GM21825 (cell line): Measurements from ENCODE around the gene BAZ2B.
"Not testable (repeated sequence)": the region's sequence is repeated elsewhere in the genome, so short reads cannot be mapped to it uniquely, and the experiment has no call there.

Source experiments
- ATAC-seq: cut with Tn5 transposase; IDR thresholded peaks from one replicate; pipeline ENCODE4 v1.9.1; 2021; ENCODE audit warnings: mild to moderate bottlenecking, moderate library complexity; ENCODE audit not compliant: unreplicated experiment

BAZ2B gene

DNA sequence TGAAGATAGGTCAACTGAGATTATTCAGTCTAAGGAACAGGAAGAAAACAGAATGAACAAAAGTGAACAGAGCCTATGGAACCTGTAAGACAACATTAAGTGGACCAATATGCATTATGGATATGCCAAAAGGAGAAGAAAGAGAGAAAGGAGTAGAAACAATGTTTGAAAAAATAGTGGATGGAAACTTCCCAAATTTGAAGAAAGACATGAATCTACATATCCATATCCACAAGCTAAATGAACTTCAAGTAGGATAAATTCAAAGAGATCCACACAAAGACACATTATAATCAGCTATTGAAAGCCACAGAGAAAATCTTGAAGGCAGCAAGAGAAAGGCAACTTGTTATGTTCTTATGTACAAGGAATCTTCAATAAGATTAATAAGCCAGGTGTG lies 74.2 kb downstream of the BAZ2B start:
- ATAC-seq, result no peak

DNA sequence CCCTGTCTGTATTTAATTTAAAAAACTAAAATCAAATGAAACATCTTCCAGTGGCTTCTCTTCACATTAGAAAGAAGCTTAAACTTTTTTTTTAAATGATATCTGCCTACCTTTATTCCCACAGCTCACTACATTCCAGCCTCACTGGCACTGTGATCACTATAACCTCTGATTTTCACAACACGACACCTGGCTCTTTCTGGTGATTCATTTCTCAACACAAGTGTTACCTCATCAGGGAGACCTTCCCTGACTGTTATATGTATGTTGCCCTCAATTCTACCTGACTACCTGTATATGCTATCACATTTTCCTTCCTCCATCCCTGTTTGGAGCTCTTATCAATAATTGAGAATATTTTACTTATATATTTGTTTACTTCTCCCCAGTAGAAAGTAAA lies 76.6 kb downstream of the BAZ2B start:
- ATAC-seq, result no peak

DNA sequence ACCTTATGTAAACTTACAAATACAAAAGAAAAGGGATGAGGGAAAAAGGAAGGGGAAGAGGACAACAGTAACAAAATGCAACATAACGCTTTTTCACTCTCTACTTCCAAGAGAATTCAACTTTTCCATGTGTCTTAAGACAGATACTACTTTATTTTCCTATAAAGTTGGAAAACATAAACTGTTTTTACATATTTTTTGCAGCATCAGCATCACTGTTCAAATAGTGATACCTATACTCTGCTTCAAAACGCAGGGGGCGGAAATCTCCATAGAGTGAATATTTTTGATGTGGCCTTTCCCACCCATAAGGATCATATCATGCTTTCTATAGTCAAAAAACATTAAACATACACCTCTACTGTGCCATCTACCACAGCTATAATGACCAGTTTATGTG lies 77.5 kb downstream of the BAZ2B start:
- ATAC-seq, result no peak

DNA sequence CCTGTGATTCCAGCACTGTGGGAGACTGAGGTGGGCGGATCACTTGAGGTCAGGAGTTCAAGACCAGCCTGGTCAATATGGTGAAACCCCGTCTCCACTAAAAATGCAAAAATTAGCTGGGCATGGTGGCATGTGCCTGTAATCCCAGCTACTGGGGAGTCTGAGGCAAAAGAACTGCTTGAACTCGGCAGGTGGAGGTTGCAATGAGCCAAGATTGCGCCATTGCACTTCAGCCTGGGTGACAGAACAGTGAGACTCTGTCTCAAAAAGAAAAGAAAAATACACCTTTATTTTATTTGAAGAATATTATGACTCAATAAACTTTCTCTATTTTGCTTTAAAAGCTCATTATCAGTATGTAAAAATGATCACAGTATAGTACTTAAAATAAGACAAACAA lies 81.1 kb downstream of the BAZ2B start:
- ATAC-seq, result not testable (repeated sequence)

DNA sequence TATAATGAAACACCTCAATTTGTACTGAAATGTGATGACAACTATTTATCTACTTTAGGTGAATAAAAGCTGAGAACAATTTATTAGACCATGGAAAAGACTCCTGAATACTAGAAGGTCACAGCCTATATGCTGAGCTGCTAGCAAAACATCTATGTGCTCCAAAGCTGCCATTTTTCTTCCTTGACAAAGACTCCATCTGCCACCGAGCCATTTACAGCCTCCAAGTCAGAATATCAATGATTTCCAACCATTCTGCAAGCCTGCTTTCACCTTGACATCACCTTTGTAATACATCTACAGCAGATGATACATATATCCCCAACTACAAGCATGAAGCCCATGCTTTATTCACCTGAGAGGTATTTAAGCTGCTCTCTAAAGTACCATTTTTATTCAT lies 84.9 kb downstream of the BAZ2B start:
- no peak for ATAC-seq

DNA sequence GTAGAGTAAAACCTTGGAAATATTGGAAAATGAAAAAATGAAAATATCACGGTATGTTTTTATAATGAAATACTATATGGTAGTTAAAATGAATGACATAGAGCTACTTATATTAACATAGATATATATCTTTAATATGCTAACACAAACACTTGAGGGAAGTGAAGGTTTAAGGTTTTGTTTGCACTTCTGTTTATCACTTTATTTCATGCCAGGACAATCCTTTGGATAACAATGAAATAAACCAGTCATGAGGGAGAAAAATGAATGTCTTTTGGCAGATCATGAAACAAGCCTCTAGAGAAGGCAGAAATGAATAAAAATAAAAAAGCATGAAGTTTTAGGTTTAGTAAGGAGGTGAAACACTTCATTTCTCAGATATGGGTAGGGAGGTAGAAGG lies 89.9 kb downstream of the BAZ2B start:
- no peak for ATAC-seq

DNA sequence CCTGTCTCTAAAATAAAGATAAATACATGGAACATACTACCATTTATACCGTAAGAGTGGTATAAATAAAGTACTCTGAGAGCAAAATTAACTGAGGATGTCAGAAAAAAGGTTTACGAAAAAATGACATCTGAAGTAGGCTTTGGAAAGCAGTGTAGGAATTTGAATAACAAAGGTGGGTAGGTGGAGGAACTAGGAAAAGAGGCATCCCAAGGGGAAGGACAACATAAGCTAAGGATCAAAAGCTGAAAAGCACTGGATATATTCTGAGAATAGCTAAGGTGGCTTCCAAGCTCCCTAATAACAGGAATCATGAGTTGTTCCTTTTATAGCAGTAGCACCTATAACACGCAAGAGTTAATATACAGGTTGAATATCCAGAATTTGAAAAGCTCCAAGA lies 91.3 kb downstream of the BAZ2B start:
- no peak for ATAC-seq

DNA sequence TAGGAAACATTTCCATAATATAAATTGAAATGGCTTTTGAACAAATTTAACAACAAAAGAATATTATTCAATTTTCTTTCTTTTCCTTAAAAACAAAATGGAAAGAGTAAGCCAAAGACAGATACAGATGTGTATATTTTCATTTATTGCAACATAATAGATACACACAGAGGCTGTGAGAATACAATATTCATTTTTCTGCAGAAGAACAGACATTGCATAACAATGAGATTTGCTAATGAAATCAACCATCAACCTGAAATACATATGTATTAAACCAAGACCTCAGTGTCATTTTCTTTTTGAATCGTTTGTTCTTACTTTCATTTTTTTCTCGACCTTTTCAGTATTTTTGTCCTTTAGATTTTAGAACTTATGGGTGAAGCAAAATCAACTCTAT lies 95.1 kb downstream of the BAZ2B start:
- ATAC-seq, result no peak

DNA sequence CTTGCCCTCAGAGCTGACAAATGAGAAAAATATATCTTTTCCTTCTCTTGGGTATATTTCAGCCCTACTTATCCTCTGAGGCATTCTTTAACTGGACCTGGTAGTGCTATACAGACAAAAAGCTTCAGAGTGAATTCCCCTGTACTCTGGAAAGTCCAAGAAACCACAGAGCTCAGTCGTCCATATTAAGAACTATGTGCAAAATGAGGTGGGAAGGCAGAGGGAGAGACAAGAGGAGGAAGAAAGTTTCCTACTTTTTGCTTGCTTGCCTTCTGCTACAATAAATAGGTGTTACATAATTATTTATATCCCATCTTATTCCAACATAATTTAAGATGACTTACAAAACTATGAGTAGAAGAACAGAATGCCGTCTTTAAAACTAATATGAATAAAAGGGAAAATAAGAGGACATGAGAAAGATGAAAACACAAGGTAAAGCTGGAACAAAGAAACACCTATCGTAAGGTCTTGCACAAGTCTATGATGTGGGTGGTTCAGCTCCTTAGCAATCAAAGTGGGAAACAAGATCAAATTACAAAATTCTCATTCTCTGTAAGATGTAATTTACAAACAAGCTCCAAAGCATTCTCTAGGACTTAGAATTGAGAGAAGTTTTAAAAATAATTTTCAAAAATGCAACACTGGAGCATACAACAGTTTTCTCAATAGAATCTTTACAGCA lies 97.9 kb downstream of the BAZ2B start:
- ATAC-seq, result no peak

DNA sequence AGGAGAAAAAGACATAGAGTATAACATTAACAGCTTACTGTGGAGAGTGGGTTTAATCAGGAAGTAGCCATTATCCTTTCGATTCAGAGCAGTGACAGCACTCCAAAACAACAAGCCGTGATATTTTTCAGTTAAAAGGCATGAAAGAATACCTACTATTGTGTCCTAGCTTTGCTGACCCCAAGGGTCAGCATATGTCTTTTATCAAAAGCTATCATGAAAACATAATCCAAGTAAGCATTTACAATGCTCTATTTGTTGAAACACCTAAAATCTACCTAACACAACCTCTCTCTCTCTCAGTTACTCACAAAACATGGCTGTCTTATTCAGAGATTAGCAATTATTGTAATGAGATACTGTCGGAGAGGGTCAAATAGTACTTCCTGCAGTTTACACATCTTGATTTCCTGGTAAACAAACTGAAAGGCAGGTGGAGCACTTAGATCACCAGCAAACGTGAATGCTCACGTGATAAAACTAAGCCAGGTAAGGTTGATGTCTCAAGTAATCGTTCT lies 100.0 kb downstream of the BAZ2B start:
- peak; percentile 83 for ATAC-seq

DNA sequence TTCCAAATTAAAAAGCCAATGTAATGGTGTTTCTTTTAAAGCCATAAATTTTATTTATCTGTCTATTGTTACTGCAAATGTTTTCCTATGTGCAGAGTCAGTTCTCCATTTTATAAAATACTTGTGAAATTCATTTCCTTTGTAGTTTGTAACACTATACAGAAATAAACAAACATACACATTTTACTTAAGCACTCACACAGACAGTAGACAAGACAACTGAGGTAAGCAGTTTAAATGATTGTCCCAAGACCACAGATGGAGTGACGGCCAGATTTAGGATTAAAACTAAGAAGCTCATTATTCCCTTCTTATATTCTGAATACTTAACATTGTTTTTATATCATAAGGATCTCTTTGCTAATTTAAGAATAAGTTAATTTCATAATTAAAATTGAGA lies 100.9 kb downstream of the BAZ2B start:
- no peak for ATAC-seq

DNA sequence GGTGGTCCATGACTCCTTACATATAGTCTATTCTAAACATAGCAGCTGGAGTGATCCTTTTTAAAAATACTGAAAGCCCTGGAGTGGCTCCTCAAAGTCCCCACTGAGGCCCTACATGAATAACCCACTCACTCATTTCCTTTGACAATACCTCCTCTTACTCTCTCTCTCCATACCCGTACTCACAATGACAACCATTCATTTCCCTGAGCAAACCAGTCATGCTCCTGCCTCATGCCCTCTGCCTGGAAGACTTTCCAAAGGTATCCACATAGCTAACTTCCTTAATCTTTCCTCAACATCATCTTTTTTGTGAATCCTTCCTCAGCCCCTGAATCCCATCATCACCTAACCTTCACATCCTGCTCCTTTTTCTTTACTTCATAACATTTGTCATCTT lies 102.6 kb downstream of the BAZ2B start:
- ATAC-seq, result no peak

DNA sequence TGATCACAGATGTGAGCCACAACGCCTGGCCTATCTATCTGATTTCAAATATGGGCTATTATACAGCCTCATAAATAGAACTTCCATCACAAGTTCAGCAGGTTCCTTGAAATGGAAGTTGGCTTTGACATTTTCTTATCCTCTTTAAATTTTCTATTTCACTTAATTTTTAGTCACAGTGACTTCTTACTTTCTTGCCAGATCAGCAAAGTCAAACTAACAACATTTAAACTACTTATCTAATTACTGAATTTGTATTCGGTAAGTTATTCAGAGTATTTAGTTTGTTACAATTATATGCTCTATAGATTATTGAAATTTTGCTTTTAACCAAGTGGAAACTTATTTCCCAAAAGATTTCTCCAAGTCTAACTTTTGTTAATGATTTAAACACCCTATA lies 108.2 kb downstream of the BAZ2B start:
- no peak for ATAC-seq

DNA sequence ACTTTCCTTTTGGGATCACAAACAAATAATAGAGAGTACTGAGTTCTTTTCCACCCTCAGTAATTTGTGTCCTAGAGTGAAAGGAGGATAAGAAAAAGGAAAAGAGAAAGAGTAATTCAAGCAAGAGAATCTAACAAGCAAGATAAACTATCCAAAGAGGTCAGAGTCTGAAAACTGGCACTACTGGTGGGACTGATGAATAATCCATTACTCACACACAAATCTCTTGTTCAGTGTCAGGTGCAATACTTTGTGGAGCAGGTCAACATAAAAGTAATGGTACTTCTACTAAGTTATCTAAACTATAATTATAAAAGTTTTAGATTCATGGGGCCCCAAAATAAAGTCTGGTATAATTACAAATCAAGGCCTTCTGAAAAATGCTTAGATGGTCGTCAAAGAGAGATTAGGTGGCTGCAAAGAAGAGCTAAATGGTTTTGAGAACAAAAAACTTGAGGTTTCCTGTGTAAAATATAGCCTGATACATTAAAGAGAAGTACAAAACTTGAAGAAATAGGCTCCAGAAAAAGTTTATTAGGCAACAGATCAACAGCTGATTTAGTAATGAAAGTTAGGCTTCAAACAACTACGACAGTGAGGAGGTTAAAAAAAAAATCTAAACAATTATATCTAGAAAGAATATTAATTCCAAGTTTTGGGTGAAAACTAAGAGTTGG lies 109.4 kb downstream of the BAZ2B start:
- no peak for ATAC-seq

DNA sequence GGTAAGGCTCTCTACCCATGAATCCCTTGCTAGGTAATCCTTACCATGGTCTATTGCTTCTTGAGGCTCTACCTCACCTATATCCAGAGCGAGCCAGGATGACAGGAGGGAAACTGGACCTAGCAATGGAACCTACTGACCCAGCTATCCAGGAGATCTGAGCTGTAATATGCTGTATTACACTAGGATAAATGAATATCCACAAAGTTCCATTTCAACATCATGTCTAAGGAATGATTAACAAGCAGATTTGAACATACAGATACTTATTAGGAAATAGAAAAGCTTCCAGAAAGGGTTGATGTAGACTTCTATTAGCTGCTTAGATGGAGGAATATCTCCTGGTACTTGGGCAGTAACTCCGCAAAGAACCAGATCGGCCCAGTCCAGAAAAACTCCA lies 110.1 kb downstream of the BAZ2B start:
- ATAC-seq, result no peak

DNA sequence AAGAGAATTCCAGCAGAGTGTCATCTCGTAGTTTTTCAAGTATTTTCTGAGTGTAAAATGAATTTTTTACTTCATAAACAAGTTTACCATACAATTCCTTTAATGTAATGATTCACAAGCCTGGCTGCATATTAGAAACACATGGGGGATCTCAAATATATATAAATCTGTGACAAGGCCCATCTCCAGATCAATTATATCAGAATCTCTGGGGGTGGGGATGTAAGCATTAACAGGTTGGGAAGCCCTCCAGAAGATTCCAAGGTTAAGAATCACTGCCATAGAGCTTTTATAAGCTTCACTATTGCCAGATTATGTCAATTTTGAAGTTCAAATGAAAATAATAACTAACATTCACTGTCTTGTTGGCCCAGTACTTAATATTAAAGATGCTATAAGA lies 111.2 kb downstream of the BAZ2B start:
- ATAC-seq, result no peak

DNA sequence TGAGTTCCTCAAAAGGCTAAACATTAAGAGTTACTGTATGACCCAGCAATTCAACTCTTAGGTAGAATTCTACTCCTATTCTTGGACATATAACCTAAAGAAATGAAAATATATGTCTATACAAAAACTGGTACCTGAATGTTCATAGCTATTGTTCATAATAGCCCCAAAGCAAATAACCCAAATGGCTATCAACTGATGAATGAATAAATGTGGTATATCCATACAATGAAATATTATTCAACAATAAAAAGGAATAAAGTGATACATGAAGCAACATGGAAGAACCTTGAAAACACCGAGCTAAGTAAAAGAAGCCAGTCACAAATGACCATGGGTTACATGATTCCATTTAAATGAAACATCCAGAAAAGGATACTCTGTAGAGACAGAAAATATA lies 114.6 kb downstream of the BAZ2B start:
- no peak for ATAC-seq

DNA sequence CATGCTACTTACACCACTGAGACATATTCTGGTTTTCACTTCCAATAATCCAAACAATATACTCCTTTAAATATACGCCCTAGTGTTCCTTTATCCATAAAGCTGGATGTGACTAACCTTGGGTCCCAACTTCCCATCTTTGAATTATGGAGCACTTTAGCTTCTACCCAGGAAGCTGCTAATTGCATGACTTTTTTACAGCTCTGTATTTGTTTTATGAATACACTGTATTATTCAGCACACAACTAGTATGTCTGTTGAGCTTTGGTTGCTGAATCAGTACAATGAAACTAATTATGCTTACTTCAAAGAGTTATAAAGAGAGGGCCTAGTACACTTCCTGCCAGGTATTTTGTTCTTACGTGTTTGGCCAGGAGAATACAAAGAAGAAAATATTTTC lies 118.5 kb downstream of the BAZ2B start:
- no peak for ATAC-seq

DNA sequence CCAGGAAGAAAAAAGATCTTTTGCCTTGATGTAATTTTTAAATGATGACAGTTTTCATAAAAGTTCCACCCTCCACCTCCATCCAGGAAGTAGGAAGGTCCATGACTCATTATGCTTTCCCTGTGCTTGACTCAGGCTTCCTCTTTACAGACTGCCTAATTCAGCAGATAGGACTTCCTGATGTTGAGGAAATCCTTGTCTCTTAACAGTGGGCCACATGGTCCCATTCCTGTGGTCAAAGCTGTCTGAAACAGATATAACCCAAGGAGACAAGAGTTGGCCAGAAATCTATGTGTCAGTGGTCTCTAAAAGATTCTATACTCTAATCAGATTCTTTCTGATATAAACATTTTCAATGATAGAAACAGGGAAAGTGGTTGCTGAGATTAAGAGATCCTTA lies 119.1 kb downstream of the BAZ2B start:
- no peak for ATAC-seq

DNA sequence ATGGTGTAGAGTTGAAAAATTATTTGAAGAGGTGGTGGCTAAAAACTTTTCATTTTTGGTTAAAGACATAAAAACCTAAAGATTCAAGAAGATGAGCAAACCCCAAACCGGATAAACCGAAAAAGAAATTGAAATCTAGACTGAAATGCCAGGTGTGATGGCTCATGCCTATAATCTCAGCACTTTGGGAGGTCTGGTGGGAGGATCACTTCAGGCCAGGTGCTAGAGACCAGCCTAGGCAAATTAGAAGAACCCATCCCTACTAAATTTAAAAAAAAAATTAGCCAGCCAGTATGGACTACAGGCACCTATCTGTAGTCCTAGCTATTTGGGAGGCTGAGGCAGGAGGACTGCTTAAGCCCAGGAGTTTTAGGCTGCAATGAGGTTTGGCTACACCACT lies 126.9 kb downstream of the BAZ2B start:
- ATAC-seq, result no peak

DNA sequence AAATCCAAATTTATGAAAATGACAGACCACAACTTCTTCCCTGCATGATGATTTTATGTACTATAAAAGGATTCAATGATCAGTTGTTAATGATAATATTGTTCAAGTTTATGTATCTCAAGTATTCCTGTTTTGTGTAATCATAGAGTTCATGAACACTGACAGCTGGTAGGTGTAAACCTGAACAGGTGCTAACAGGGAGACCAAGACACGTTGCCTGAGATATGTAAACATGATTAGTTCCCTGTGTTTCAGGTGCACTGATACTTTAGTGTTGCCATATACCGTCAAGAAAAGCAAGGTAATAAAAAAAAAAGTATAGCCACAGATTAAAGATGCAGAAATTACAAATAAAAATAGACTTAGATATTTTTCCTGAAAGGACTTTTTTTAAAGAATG lies 131.8 kb downstream of the BAZ2B start:
- no peak for ATAC-seq

DNA sequence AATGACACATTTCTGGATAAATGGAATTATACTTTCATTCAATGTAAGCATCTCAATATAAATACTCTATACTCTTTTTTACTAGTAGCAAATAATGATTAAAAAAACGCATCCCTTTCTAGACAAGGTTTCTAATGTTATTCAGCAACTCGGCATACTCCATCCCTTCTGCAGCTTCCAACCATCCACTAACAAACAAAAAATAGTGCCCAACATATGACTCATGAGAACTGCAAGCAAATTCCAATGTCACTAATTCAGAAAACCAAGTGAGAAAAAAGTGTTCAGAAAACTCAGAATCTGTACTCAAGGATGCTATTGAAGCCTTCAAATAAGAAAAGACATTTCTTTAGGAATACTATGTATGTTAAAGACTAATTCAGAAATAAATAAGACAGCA lies 140.0 kb downstream of the BAZ2B start:
- no peak for ATAC-seq

DNA sequence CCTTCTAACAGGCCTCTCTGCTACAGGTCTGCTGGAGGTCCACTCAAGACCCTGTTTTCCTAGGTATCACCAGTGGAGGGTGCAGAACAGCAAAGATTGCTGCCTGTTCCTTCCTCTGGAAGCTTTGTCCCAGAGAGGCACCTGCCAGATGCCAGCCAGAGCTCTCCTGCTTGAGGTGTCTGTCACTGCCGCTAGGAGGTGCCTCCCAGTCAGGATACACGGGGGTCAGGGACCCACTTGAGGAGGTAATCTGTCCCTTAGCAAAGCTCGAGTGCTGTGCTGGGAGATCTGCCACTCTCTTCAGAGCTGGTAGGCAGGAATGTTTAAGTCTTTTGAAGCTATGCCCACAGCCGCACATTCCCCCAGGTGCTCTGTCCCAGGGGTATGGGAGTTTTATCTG lies 140.6 kb downstream of the BAZ2B start:
- ATAC-seq, result no peak
